GM18526 (cell line): ENCODE data around the gene FKBP2.

Source experiments
- POLR2A ChIP-seq: IDR thresholded peaks from 3 replicates; pipeline ENCODE4 v1.6.1; 2011; ENCODE audit not compliant: insufficient read length; ENCODE audit errors: extremely low read depth

The FKBP2 gene

GRCh38 chr11:64240435-64241240 lies at the start of gene FKBP2:
TSS of gene FKBP2 (plus strand) at chr11:64241095. CDS start at chr11:64242388, 1,293 bp downstream.
- peak; percentile 83 for TF ChIP-seq POLR2A

GRCh38 chr11:64192434-64192833 lies 48.5 kb upstream of the FKBP2 start:
- no peak for TF ChIP-seq POLR2A

GRCh38 chr11:64196626-64197025 lies 44.3 kb upstream of the FKBP2 start:
- no peak for TF ChIP-seq POLR2A

- TF ChIP-seq POLR2A = no peak
Observed at GRCh38 chr11:64198511-64198910, 42.4 kb upstream of the FKBP2 start.

- no peak for TF ChIP-seq POLR2A
Observed at GRCh38 chr11:64201543-64201942, 39.4 kb upstream of the FKBP2 start.

- TF ChIP-seq POLR2A = no peak
Observed at GRCh38 chr11:64202992-64203391, 37.9 kb upstream of the FKBP2 start.

GRCh38 chr11:64203421-64204079 lies 37.3 kb upstream of the FKBP2 start:
- TF ChIP-seq POLR2A = no peak

GRCh38 chr11:64204080-64204440 lies 36.8 kb upstream of the FKBP2 start:
- TF ChIP-seq POLR2A = no peak

GRCh38 chr11:64204464-64204989 lies 36.4 kb upstream of the FKBP2 start:
- TF ChIP-seq POLR2A = no peak

- TF ChIP-seq POLR2A = peak; percentile 75
Observed at GRCh38 chr11:64206457-64207255, 34.2 kb upstream of the FKBP2 start, which contains the start of gene FERMT3. TSS of gene FERMT3 (plus strand) at chr11:64206721. CDS start at chr11:64207365, 644 bp downstream.

- TF ChIP-seq POLR2A = peak; percentile 76
Observed at GRCh38 chr11:64207256-64208085, 33.4 kb upstream of the FKBP2 start.

GRCh38 chr11:64208086-64208795 lies 32.7 kb upstream of the FKBP2 start:
- no peak for TF ChIP-seq POLR2A

GRCh38 chr11:64208796-64209562 lies 31.9 kb upstream of the FKBP2 start:
- TF ChIP-seq POLR2A = no peak
